ENCODE measurements around the gene PTPN23. TPM values are rescaled to one million over a fixed set of nuclear protein-coding genes. Genes with fewer than 3 reads are reported as not detected.
A peak's percentile ranks its signal among the peaks of the same experiment; 100 is the strongest.

The PTPN23 gene
- total RNA-seq, 4 donors from 2014 or later, result 26.9 to 199 (median 55.1) TPM

DNA sequence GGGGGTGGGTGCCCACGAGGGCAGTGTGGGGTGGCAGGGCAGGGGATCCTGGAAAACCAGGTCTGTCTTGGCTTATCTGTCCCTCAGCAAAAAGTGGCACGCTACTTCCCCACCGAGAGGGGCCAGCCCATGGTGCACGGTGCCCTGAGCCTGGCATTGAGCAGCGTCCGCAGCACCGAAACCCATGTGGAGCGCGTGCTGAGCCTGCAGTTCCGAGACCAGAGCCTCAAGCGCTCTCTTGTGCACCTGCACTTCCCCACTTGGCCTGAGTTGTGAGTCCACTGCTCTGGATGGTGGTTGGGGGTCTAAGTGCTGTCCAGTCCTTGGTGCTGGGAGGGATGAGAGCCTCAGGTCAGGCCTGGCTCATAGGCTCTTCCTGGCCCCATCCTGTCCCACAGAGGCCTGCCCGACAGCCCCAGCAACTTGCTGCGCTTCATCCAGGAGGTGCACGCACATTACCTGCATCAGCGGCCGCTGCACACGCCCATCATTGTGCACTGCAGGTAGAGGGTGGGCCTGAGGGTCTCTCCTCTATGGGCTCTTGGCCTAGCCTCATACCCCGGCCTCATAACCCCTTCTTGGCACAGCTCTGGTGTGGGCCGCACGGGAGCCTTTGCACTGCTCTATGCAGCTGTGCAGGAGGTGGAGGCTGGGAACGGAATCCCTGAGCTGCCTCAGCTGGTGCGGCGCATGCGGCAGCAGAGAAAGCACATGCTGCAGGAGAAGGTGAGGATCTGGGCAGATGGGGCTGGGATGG is 31.1 kb downstream of the PTPN23 start:
- DNase-seq, result no peak
- Histone ChIP-seq H3K4me1 (no peaks in the 10 kb centered on the region), H3K4me3 (no peak overlapping the region), H3K27me3 (no peaks in the 10 kb centered on the region), H3K36me3 (peaks cover 0 to 39% (median 3%) of the 10 kb centered on the region in 4 donors), H3K27ac (no peak overlapping the region), H3K9me3 (no peaks in the 10 kb centered on the region)
- TF ChIP-seq POLR2AphosphoS5 (IDR thresholded peaks at IDR 0.05), result no peak
- no peak for TF ChIP-seq POLR2A (IDR thresholded peaks at IDR 0.05)
- TF ChIP-seq, protein P1, sequence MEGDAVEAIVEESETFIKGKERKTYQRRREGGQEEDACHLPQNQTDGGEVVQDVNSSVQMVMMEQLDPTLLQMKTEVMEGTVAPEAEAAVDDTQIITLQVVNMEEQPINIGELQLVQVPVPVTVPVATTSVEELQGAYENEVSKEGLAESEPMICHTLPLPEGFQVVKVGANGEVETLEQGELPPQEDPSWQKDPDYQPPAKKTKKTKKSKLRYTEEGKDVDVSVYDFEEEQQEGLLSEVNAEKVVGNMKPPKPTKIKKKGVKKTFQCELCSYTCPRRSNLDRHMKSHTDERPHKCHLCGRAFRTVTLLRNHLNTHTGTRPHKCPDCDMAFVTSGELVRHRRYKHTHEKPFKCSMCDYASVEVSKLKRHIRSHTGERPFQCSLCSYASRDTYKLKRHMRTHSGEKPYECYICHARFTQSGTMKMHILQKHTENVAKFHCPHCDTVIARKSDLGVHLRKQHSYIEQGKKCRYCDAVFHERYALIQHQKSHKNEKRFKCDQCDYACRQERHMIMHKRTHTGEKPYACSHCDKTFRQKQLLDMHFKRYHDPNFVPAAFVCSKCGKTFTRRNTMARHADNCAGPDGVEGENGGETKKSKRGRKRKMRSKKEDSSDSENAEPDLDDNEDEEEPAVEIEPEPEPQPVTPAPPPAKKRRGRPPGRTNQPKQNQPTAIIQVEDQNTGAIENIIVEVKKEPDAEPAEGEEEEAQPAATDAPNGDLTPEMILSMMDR (IDR thresholded peaks at IDR 0.05), result no peak
- no peak for TF ChIP-seq EP300 (IDR thresholded peaks at IDR 0.05; ENCODE audit: low read depth)
- 92% methylated on average over 22 of the region's 24 CpGs; no CpG with 5 or more reads in 1 of the 2 donors for WGBS, 2 donors (ENCODE audit: low coverage in 1 of 2)
- in situ Hi-C loops (cut with MboI; ENCODE audit: low pct_ligation_motif_present in 1 of 4, low pct_unique_long_range_greater_than_20kb in 1 of 4, low sequenced_read_pairs in 3 of 4) (loop anchor here in 2 of 4 donors (5.0 to 25.0 kb wide), 2 partner anchors 70 to 375 kb away; partner anchors contain the start of gene SMARCC1 (in 1 of the 2)), intact Hi-C loops (cut with DNase I; ENCODE audit: low total_unique reads) (no loop called here)

DNA sequence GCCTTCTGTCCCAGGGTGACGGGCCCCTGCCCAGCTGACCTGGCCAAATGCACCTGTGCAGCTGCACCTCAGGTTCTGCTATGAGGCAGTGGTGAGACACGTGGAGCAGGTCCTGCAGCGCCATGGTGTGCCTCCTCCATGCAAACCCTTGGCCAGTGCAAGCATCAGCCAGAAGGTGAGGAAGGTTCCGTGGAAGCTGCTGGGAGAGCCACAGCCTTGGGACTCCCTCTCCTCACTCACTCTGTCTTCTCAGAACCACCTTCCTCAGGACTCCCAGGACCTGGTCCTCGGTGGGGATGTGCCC is 31.6 kb downstream of the PTPN23 start:
- Histone ChIP-seq H3K9me3 (no peaks in the 10 kb centered on the region), H3K4me1 (no peaks in the 10 kb centered on the region), H3K36me3 (peaks cover 0 to 38% (median 3%) of the 10 kb centered on the region in 4 donors), H3K4me3 (no peak overlapping the region), H3K27me3 (no peaks in the 10 kb centered on the region), H3K27ac (no peak overlapping the region)
- 87% methylated on average over 5 of the region's 5 CpGs; no CpG with 5 or more reads in 1 of the 2 donors for WGBS, 2 donors (ENCODE audit: low coverage in 1 of 2)
- no peak for TF ChIP-seq POLR2AphosphoS5 (IDR thresholded peaks at IDR 0.05)
- no peak for TF ChIP-seq POLR2A (IDR thresholded peaks at IDR 0.05)
- no peak for TF ChIP-seq EP300 (IDR thresholded peaks at IDR 0.05; ENCODE audit: low read depth)
- TF ChIP-seq, protein P1 (IDR thresholded peaks at IDR 0.05), result no peak
- in situ Hi-C loops (cut with MboI; ENCODE audit: low pct_ligation_motif_present in 1 of 4, low pct_unique_long_range_greater_than_20kb in 1 of 4, low sequenced_read_pairs in 3 of 4), result loop anchor here in 2 of 4 donors (5.0 to 25.0 kb wide), 2 partner anchors 70 to 375 kb away; partner anchors contain the start of gene SMARCC1 (in 1 of the 2)
- intact Hi-C loops (cut with DNase I; ENCODE audit: low total_unique reads), result no loop called here
- no peak for DNase-seq

GRCh38 chr3:47412842-47413520 is 32.2 kb downstream of the PTPN23 start:
- Histone ChIP-seq H3K4me1 (no peaks in the 10 kb centered on the region), H3K27me3 (no peaks in the 10 kb centered on the region), H3K36me3 (peaks cover 0 to 34% (median 3%) of the 10 kb centered on the region in 4 donors), H3K4me3 (no peak overlapping the region), H3K27ac (no peak overlapping the region), H3K9me3 (no peaks in the 10 kb centered on the region)
- intact Hi-C loops (cut with DNase I; ENCODE audit: low total_unique reads) (no loop called here), in situ Hi-C loops (cut with MboI; ENCODE audit: low pct_ligation_motif_present in 1 of 4, low pct_unique_long_range_greater_than_20kb in 1 of 4, low sequenced_read_pairs in 3 of 4) (loop anchor here in 2 of 4 donors (5.0 to 25.0 kb wide), 2 partner anchors 69 to 374 kb away; partner anchors contain the start of gene SMARCC1 (in 1 of the 2))
- DNase-seq, result no peak
- 74 to 81% methylated on average over 2 to 12 of the region's 12 CpGs for WGBS, 2 donors (ENCODE audit: low coverage in 1 of 2)
- TF ChIP-seq, protein P1 (IDR thresholded peaks at IDR 0.05), result peak in 1 of 5 experiments; percentile 6
- TF ChIP-seq POLR2A (IDR thresholded peaks at IDR 0.05) (no peak), EP300 (IDR thresholded peaks at IDR 0.05; ENCODE audit: low read depth) (no peak), POLR2AphosphoS5 (IDR thresholded peaks at IDR 0.05) (no peak)

DNA sequence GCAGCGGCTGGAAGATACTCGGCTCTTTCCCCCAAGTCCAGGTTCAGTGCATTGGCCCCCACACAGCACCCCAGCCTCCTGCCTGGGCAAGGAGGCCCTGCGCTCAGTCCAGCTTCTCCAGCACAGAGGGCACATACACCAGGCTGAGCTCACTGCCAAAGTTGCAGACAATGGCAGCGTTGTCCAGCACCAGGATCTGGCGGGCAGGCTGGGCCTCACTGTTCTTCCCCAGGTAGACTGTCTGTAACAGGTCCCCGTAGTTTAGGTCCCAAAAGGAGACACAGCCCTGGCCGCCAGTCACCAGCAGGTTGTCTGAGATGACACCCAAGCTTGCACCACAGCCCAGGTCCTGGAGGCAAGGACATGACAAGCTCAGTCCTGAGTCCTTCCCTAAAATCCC is 32.9 kb downstream of the PTPN23 start:
- Histone ChIP-seq H3K9me3 (no peaks in the 10 kb centered on the region), H3K36me3 (peaks cover 0 to 29% (median 3%) of the 10 kb centered on the region in 4 donors), H3K4me1 (no peaks in the 10 kb centered on the region), H3K27ac (no peak overlapping the region), H3K4me3 (no peak overlapping the region), H3K27me3 (no peaks in the 10 kb centered on the region)
- 96% methylated on average over 6 of the region's 7 CpGs; no CpG with 5 or more reads in 1 of the 2 donors for WGBS, 2 donors (ENCODE audit: low coverage in 1 of 2)
- intact Hi-C loops (cut with DNase I; ENCODE audit: low total_unique reads), result no loop called here
- no peak for DNase-seq
- in situ Hi-C loops (cut with MboI; ENCODE audit: low pct_ligation_motif_present in 1 of 4, low pct_unique_long_range_greater_than_20kb in 1 of 4, low sequenced_read_pairs in 3 of 4), result loop anchor here in 2 of 4 donors (5.0 to 25.0 kb wide), 2 partner anchors 69 to 374 kb away; partner anchors contain the start of gene SMARCC1 (in 1 of the 2)
- TF ChIP-seq POLR2AphosphoS5 (IDR thresholded peaks at IDR 0.05), result no peak
